HCT116 (cell line): ENCODE data around the gene ST7.

Experiments
- EZH2 ChIP-seq: fragments of 200-600 bp; sonication (generic); IDR thresholded peaks from 2 replicates; pipeline ENCODE4 v1.6.1; 2017; ENCODE audit warnings: antibody characterized with exemption, mixed run types
- POLR2AphosphoS5 ChIP-seq: IDR thresholded peaks from 2 replicates; pipeline ENCODE4 v1.6.1; 2011; ENCODE audit warnings: mild to moderate bottlenecking, low read depth, low read length, moderate library complexity
- TF ChIP-seq, protein P1 (sequence below), 3 experiments: fragments of 200-600 bp in 1 of 3; sonication (generic) in 1 of 3; IDR thresholded peaks in 2 of 3; conservative IDR thresholded peaks in 1 of 3; 2 replicates each; pipeline ENCODE4 v1.5.1; 2012 to 2017; ENCODE audit warnings: low read depth in 2 of 3, low read length in 2 of 3, antibody characterized with exemption in 1 of 3, borderline replicate concordance in 1 of 3, control low read depth in 1 of 3, mild to moderate bottlenecking in 1 of 3, mixed read lengths in 1 of 3, mixed run types in 1 of 3, moderate library complexity in 1 of 3; ENCODE audit not compliant: insufficient read depth in 1 of 3
- TF ChIP-seq, protein P2 (sequence below): IDR thresholded peaks from 2 replicates; pipeline ENCODE4 v1.6.1; 2012; ENCODE audit warnings: low read depth

DNA sequence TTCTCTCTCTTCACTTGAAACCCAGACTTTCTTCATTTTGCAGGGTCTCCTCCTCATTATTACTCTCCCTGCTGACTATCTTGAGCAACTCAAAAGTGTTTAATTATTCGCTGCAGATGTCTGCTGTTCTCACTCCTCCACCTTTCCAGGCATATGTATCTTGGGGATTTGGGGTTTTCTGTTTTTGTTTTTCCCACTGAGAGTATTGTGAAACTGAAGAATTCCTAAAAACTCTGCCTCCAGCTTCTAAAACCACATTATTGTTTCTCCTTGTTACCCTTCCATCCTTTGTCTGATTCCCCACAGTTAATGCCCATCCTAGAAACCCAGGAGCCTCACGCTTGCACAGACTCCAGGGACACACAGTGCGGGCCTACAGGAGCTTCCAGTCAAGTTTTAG is 318.3 kb downstream of the ST7 start:
- TF ChIP-seq, protein P1, sequence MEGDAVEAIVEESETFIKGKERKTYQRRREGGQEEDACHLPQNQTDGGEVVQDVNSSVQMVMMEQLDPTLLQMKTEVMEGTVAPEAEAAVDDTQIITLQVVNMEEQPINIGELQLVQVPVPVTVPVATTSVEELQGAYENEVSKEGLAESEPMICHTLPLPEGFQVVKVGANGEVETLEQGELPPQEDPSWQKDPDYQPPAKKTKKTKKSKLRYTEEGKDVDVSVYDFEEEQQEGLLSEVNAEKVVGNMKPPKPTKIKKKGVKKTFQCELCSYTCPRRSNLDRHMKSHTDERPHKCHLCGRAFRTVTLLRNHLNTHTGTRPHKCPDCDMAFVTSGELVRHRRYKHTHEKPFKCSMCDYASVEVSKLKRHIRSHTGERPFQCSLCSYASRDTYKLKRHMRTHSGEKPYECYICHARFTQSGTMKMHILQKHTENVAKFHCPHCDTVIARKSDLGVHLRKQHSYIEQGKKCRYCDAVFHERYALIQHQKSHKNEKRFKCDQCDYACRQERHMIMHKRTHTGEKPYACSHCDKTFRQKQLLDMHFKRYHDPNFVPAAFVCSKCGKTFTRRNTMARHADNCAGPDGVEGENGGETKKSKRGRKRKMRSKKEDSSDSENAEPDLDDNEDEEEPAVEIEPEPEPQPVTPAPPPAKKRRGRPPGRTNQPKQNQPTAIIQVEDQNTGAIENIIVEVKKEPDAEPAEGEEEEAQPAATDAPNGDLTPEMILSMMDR (IDR thresholded peaks at IDR 0.05 in 2 of 3, conservative IDR thresholded peaks at IDR 0.05 in 1 of 3; ENCODE audit: borderline replicate concordance in 1 of 3, insufficient read depth in 1 of 3, low read depth in 2 of 3, low read length in 2 of 3) = no peak
- TF ChIP-seq POLR2AphosphoS5 (no peak), EZH2 (no peak)
- TF ChIP-seq, protein P2, sequence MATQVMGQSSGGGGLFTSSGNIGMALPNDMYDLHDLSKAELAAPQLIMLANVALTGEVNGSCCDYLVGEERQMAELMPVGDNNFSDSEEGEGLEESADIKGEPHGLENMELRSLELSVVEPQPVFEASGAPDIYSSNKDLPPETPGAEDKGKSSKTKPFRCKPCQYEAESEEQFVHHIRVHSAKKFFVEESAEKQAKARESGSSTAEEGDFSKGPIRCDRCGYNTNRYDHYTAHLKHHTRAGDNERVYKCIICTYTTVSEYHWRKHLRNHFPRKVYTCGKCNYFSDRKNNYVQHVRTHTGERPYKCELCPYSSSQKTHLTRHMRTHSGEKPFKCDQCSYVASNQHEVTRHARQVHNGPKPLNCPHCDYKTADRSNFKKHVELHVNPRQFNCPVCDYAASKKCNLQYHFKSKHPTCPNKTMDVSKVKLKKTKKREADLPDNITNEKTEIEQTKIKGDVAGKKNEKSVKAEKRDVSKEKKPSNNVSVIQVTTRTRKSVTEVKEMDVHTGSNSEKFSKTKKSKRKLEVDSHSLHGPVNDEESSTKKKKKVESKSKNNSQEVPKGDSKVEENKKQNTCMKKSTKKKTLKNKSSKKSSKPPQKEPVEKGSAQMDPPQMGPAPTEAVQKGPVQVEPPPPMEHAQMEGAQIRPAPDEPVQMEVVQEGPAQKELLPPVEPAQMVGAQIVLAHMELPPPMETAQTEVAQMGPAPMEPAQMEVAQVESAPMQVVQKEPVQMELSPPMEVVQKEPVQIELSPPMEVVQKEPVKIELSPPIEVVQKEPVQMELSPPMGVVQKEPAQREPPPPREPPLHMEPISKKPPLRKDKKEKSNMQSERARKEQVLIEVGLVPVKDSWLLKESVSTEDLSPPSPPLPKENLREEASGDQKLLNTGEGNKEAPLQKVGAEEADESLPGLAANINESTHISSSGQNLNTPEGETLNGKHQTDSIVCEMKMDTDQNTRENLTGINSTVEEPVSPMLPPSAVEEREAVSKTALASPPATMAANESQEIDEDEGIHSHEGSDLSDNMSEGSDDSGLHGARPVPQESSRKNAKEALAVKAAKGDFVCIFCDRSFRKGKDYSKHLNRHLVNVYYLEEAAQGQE = no peak
